Gastroesophageal sphincter (tissue), 3 donors: ENCODE data around the gene PTPRZ1.

ENCODE experiments used
- POLR2A ChIP-seq, 2 donors: fragments of 450-650 bp; IDR thresholded peaks; one replicate each; pipeline ENCODE4 v1.6.1; 2017; ENCODE audit warnings: antibody characterized with exemption in 2 of 2, mild to moderate bottlenecking in 2 of 2, moderate library complexity in 1 of 2
- TF ChIP-seq, protein P1 (sequence below), 4 experiments: fragments of 200-600 bp in 2 of 4; fragments of 450-650 bp in 2 of 4; sonication (generic) in 1 of 4; IDR thresholded peaks; one replicate each; pipeline ENCODE4 v1.5.1; 2017 to 2019; ENCODE audit warnings: antibody characterized with exemption in 4 of 4, mild to moderate bottlenecking in 2 of 4, moderate library complexity in 2 of 4

DNA sequence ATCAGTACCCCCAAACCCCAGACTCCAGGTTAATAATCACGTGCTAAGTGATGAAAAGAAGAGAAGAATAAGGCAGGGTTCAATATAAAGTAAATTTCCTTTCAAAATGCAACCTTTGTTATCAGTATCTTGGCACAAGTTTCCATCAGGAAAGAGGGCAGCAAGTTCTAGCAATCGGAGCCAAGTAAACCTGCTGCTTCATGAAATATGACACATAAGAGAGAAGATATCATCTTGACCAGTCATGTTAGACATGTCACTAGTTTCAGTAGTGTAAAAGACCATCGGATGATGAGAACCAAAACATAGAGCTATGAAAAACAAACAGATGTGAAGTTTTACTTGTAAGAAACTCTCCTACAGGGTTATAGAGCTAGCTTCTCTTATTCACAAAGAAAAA, 227.1 kb downstream of the PTPRZ1 start:
- TF ChIP-seq, protein P1, sequence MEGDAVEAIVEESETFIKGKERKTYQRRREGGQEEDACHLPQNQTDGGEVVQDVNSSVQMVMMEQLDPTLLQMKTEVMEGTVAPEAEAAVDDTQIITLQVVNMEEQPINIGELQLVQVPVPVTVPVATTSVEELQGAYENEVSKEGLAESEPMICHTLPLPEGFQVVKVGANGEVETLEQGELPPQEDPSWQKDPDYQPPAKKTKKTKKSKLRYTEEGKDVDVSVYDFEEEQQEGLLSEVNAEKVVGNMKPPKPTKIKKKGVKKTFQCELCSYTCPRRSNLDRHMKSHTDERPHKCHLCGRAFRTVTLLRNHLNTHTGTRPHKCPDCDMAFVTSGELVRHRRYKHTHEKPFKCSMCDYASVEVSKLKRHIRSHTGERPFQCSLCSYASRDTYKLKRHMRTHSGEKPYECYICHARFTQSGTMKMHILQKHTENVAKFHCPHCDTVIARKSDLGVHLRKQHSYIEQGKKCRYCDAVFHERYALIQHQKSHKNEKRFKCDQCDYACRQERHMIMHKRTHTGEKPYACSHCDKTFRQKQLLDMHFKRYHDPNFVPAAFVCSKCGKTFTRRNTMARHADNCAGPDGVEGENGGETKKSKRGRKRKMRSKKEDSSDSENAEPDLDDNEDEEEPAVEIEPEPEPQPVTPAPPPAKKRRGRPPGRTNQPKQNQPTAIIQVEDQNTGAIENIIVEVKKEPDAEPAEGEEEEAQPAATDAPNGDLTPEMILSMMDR (IDR thresholded peaks at IDR 0.05), result no peak
- no peak for TF ChIP-seq POLR2A (IDR thresholded peaks at IDR 0.05)
